AG20443 (cell line): ENCODE measurements around the gene COL9A1.
"Not testable (repeated sequence)": the region's sequence is repeated elsewhere in the genome, so short reads cannot be mapped to it uniquely, and the experiment has no call there.

ENCODE experiments used
- DNase-seq: peaks from one replicate; pipeline ENCODE4 v3.0.0; 2012; ENCODE audit warnings: low spot score, mixed read lengths

Gene COL9A1

DNA sequence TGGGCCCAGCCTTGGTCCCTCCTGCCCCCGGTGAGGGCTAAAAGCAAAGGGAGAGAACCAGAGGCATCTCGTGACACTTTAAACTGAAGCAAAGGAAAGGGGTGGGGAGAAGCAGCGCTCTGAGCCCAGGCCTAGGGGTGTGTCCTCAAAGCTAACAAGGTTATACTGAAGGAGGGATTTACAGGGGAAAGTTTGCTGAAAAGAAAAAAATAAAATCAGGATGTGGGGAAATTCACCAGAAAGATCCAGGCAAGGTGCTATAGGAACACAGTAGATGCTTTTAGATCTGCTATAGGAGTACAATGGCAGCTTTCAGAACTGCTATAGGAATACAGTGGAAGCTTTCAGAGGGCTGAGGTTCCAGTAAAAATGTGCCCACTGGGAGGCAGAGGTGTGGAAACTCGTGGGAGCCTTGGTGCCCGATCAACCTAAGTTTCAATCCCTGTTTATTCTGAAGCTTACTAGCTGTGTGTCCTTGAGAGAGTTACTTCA lies at the start of gene COL9A1:
TSS of gene COL9A1 (minus strand) at position 51 of the 492 bp plus-strand sequence. CDS start 160 bp downstream, outside the sequence.
- no peak for DNase-seq

DNA sequence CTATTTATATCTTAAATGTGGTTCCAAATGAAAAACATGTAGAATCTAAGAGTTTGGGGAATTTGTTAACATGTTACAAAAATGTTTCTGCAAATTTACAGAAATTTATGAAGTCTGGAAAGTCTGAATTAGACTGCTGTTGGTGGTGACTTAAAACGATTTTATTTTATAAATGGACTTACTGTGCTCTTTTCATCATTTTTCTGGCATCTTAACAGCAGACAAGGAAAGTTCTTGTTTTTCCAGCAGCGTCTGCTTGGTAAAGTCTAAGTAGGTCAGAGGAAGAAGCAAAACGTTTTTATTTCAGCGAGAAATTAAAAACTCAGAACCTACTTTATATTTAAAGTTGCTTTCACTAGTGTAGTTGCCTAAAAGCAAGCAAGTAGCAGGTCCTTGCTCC lies 48.6 kb upstream of the COL9A1 start:
- no peak for DNase-seq

DNA sequence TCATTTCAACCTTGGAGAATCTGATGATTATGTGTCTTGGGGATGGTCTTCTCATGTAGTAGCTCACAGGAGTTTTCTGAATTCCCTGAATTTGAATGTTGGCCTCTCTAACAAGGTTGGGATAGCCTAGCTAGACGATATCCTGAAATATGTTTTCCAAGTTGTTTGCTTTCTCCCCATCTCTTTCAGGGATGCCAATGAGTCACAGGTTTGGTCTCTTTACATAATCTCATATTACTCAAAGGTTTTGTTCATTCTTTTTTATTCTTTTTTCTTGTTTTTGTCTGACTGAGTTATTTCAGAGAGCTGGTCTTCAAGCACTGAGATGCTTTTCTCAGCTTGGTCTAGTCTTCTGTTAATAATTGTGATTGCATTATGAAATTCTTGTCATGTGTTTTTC lies 42.7 kb upstream of the COL9A1 start:
- no peak for DNase-seq

- DNase-seq: no peak
Observed at GRCh38 chr6:70343313-70343712, 40.4 kb upstream of the COL9A1 start.

- DNase-seq: not testable (repeated sequence)
Observed at GRCh38 chr6:70339810-70340209, 36.9 kb upstream of the COL9A1 start.

DNA sequence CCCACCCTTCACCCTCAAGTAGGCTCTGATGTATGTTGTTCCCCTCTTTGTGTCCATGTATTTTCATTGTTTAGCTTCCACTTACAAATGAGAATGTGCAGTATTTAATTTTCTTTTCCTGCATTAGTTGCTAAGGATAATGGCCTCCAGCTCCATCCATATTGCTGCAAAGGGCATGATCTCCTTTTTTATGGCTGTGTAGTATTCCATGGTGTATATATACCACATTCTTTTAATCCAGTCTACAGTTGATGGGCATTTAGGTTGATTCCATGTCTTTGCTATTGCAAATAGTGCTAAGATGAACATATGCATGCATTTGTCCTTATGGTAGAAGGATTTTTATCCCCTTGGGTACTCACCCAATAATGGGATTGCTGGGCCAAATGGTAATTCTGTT lies 35.9 kb upstream of the COL9A1 start:
- DNase-seq: no peak

GRCh38 chr6:70337743-70338105 lies 34.8 kb upstream of the COL9A1 start:
- no peak for DNase-seq

GRCh38 chr6:70336996-70337742 lies 34.3 kb upstream of the COL9A1 start:
- no peak for DNase-seq

DNA sequence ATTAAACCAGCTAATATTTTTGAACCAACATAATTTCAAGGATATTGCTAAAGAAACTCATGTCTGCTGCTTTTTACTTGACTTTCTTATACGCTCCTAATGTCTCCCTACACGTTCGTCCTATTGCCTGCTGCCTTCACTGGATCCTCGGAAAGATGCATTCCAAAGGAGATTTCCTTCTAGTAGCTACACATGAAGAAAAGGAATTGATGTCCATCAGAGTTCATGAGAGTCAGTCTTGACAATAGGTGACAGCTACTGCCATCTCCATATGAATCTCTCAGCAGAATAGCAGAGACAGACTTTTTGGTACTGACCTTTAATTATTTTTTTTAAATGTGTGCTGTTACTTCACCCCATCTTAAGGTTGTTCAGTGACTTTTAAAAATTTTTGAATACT lies 24.2 kb upstream of the COL9A1 start:
- DNase-seq: no peak

GRCh38 chr6:70325009-70325408 lies 22.1 kb upstream of the COL9A1 start:
- no peak for DNase-seq

GRCh38 chr6:70317799-70318198 lies 14.9 kb upstream of the COL9A1 start:
- not testable (repeated sequence) for DNase-seq

DNA sequence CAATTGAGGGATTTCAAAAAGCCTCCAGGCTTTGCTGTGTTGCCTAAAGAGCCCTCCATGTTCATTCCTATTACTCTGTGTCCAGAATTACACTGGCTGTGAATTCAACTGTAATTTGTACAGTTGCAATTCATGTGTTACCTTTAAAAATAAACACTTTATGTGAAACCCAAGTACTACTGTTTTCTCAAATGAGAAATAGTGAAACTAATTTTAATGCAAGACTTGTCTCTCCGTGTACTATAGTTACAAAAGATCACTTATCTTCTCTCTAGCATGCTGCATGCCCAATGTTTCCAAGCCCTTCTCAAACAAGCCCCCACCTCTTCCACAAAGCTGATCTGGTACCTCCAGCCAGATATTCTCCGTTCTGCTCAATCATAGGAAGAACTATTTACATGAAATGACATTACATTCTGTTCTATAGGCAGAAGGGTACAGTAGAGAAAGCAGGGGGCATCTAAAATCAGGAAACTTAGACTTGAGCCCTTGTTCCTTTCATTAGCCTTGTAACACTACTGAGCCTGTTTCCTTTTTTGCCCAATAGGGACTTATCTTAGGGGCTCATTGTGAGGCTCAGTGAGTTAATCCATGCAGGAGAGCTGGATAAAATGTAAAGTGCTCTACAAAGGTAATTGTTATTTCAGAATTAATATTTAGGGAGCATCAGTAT lies 12.3 kb upstream of the COL9A1 start:
- no peak for DNase-seq

- DNase-seq: no peak
Observed at GRCh38 chr6:70314296-70314695, 11.4 kb upstream of the COL9A1 start.

- peak; percentile 20 for DNase-seq
Observed at GRCh38 chr6:70312165-70312745, 9.4 kb upstream of the COL9A1 start.

DNA sequence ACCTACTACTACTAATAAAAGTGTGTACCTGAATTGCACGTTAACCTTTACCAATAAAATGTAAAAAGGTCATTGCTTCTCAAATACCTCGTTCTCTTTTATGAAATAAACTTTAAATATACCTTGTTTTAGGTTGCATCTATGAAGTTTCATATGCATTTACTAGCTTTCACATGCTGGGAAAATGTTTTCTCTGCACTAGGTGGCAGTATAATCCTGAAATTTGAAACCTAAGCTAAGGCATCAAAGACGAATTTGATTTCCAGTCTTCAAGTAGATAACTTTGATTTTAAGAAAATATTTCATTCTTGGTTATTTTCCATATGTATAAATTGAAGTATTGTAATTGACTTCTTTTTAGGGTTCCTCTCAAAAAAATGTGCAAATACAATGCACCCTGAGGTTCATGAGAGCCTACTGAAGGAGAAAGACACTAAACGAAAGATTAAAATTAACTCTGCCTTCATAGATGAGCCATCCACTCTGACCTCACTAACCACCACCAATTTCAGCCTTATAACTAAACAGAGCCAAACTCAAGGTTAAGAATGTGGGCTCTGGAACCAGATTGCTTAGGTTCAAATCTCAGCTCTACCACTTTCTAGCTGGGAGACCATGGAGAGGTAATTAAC lies 7.3 kb upstream of the COL9A1 start:
- no peak for DNase-seq

- no peak for DNase-seq
Observed at GRCh38 chr6:70309243-70309642, 6.4 kb upstream of the COL9A1 start.

GRCh38 chr6:70308142-70308541 lies 5.3 kb upstream of the COL9A1 start:
- DNase-seq: not testable (repeated sequence)

DNA sequence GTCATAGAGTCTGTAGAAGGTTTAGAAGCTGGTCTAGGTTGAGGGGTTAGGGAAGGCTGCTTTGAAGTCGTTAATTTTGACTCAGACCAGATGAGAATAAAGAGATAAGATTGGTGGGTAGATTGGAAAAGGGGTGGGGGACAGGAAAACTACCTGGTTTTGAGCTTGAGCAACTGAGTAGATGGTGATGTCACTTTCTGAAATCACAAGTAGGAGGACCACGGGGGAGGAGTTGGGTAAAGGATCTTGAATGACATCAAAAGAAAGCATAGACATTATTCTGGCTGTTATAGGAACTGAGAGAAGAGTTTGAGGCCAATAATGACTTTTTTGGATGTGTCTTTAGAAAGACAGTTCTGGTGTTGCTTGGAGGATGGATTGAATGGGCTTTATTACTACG lies 4.1 kb upstream of the COL9A1 start:
- no peak for DNase-seq

GRCh38 chr6:70304616-70305015 lies 1.7 kb upstream of the COL9A1 start:
- no peak for DNase-seq

DNA sequence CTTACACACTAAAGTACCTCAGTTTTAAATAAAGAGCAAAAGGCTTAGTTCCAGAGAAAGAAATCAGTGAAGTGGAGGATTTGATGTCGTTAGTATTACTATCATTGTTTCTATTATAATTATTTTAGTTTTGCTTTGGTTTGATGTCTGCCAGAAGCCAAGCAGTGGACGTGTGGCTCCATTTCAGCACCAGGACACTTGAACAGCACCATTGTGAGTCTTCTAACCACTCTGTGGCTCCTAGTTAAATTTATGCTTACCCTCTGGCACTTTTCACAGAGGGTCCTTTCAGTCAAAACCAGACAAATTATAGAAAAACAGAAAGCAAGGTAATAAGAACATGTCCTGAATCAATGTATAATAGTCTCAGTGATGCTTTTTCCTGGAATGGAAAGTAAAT lies 3.4 kb downstream of the COL9A1 start:
- DNase-seq: no peak

GRCh38 chr6:70298068-70298467 lies 4.8 kb downstream of the COL9A1 start:
- DNase-seq: no peak

- DNase-seq: no peak
Observed at GRCh38 chr6:70292193-70292592, 10.7 kb downstream of the COL9A1 start.

DNA sequence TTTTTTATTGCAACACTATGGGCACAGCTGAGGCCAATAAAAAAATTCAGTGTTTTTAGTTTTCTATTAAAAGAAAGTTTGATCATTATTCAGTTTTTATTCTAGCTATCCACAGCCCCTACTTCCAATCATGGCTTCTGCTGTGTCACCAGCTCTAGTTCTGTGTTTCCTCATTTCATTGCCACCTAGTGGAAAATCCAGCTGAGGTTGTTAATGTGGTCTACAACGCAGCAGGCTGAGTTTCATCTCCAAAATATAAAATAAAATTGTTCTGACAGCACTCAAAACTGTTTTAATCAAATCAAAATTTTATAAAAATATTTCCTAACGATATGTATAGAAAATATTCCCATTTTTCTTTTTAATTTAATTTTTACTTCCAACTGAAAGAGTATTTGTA lies 13.6 kb downstream of the COL9A1 start:
- DNase-seq: no peak
